ENCODE measurements around the gene TFF3.

TFF3 gene

DNA sequence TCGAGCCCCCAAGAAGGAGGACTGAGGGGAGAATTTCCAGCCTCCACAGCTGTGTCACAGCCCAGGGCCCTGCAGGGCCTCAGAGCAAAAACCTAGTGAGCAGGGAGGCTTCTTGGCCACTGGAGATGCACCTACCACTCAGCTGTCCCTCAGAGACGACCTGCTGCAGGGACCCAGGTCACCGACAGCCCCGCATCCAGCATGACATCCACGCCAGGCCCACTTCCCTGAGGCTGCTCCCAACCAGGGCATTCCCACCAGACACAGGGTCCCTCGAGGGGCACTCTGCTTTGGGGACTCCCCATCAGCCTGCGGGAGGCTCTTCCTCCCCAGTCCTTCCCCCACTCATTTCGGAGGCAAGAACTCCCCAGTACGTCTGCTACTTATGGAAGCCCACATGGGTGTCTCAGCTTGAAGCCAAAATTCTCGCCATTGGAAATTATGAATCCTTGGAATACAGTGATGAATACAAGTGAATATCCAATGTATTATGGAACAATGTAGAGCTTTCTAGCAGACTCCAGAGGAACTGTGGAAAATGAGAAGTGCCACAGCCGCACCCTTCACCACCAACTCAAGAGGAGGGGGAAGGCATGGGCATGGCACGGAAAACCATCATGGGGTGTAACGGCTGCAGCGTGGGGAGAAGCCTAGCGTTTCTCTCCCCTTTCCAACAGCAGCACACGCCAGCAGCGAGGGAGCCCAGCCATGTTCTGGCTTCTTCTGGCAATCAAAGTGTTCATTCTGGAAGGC lies 6.9 kb downstream of the TFF3 start:
- H3K36me3 Mint-ChIP-seq (ENCODE audit: low read depth), result no peaks in the 10 kb centered on the region
- H3K27me3 Mint-ChIP-seq (ENCODE audit: low read depth, poor library complexity), result peaks cover 18% of the 10 kb centered on the region
- H3K27ac Mint-ChIP-seq, result no peak overlapping the region
- H3K4me1 Mint-ChIP-seq, result peaks cover 21% of the 10 kb centered on the region
- no peak for TF ChIP-seq CTCF (IDR thresholded peaks at IDR 0.05)
- DNase-seq, result no peak
- H3K9me3 Mint-ChIP-seq, result no peaks in the 10 kb centered on the region
- H3K4me3 Mint-ChIP-seq, result no peak overlapping the region

- no peak overlapping the region for H3K27ac Mint-ChIP-seq
- H3K27me3 Mint-ChIP-seq (ENCODE audit: low read depth, poor library complexity), result peaks cover 14% of the 10 kb centered on the region
- no peak for DNase-seq
These were observed 8.1 kb downstream of the TFF3 start for GRCh38 chr21:42307106-42307505.

GRCh38 chr21:42306366-42307035 lies 8.7 kb downstream of the TFF3 start:
- H3K36me3 Mint-ChIP-seq (ENCODE audit: low read depth), result no peaks in the 10 kb centered on the region
- no peak overlapping the region for H3K27ac Mint-ChIP-seq
- no peak for TF ChIP-seq CTCF (IDR thresholded peaks at IDR 0.05)
- H3K4me3 Mint-ChIP-seq, result no peak overlapping the region
- DNase-seq, result no peak
- peaks cover 14% of the 10 kb centered on the region for H3K27me3 Mint-ChIP-seq (ENCODE audit: low read depth, poor library complexity)
- no peaks in the 10 kb centered on the region for H3K9me3 Mint-ChIP-seq
- peaks cover 7% of the 10 kb centered on the region for H3K4me1 Mint-ChIP-seq

More at GRCh38 chr21:42307106-42307505, 8.1 kb downstream of the TFF3 start:
- Mint-ChIP-seq H3K36me3 (ENCODE audit: low read depth) (no peaks in the 10 kb centered on the region), H3K4me1 (peaks cover 13% of the 10 kb centered on the region), H3K4me3 (no peak overlapping the region), H3K9me3 (no peaks in the 10 kb centered on the region)
- no peak for TF ChIP-seq CTCF (IDR thresholded peaks at IDR 0.05)

GRCh38 chr21:42305707-42306147 lies 9.5 kb downstream of the TFF3 start:
- H3K4me1 Mint-ChIP-seq, result peaks cover 6% of the 10 kb centered on the region
- TF ChIP-seq CTCF (IDR thresholded peaks at IDR 0.05), result no peak
- no peak overlapping the region for H3K4me3 Mint-ChIP-seq
- H3K27ac Mint-ChIP-seq, result no peak overlapping the region
- H3K9me3 Mint-ChIP-seq, result no peaks in the 10 kb centered on the region
- peaks cover 14% of the 10 kb centered on the region for H3K27me3 Mint-ChIP-seq (ENCODE audit: low read depth, poor library complexity)
- H3K36me3 Mint-ChIP-seq (ENCODE audit: low read depth), result no peaks in the 10 kb centered on the region
- no peak for DNase-seq

DNA sequence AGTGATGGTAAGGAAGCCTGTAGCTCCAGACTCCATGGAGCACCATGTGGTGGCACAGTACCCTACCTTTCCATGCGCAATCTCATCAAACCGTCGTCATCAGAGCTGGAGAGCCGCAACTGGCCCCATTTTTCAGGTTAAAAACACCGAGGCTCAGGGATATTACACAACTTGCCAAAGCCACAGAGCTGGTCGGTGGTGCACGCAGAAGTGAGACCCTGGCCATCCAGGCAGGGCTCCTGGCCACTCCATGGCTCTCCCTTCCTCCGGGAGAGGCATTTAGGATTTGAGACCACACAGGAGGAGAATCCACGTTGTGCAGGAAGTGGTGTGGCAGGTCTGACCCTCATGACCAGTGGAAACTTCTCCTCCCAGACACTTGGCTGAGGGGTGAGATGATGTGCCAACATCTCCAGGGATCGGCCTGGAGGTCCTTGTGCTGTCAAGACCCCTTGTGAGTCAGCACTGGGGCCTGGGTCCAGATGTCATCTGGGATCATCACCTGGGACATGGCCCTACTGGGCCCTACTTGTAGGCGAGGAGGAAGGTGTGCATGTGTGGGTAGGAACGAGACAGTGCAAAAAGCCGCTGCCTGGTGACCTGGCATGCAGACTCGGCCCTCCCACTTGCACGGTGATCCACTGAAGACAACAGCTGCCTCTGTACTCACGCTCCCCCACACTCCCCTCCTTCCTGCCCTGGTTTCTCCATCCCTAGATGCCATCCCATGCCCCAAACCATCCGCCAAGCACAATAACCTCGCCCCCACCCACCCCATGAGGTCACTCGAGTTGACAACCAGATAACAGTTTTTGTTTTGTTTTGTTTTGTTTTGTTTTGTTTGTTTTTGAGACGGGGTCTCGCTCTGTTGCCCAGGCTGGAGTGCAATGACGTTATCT lies 10.4 kb downstream of the TFF3 start:
- Mint-ChIP-seq H3K9me3 (no peaks in the 10 kb centered on the region), H3K27me3 (ENCODE audit: low read depth, poor library complexity) (peaks cover 7% of the 10 kb centered on the region), H3K36me3 (ENCODE audit: low read depth) (no peaks in the 10 kb centered on the region), H3K4me1 (no peaks in the 10 kb centered on the region), H3K4me3 (no peak overlapping the region), H3K27ac (no peak overlapping the region)
- no peak for DNase-seq
- TF ChIP-seq CTCF (IDR thresholded peaks at IDR 0.05), result no peak
